Measurements from ENCODE around the gene CCNA1. TPM values are rescaled to one million over a fixed set of nuclear protein-coding genes. Genes with fewer than 3 reads are reported as not detected.

The CCNA1 gene
- 1 to 10 TPM in 1 of 2 donors, under 1 TPM in 1; 0.69 to 10.0 TPM for total RNA-seq

GRCh38 chr13:36432106-36432544, at the start of gene CCNA1:
CCNA1 (plus strand) TSS chr13:36432495; CDS start chr13:36433057, 562 bp downstream.

Other genes starting within 250 kb of the CCNA1 start
- under 1 TPM; 0.33 to 0.34 TPM for gene SOHLH2, start 217.9 kb upstream of the CCNA1 start, total RNA-seq
- 1 to 10 TPM; 3.4 to 3.7 TPM for gene CCDC169, start 134.7 kb upstream of the CCNA1 start, total RNA-seq
- gene SPART, start 86.1 kb upstream of the CCNA1 start, total RNA-seq = 10 to 100 TPM; 85.6 to 91.5 TPM
- not detected for gene SERTM1, start 241.5 kb downstream of the CCNA1 start, total RNA-seq